A549 (cell line): ENCODE data around the gene RARG. TPM values are rescaled to one million over a fixed set of nuclear protein-coding genes. Genes with fewer than 3 reads are reported as not detected.
A peak's percentile ranks its signal among the peaks of the same experiment; 100 is the strongest.
"Not testable (repeated sequence)": the region's sequence is repeated elsewhere in the genome, so short reads cannot be mapped to it uniquely, and the experiment has no call there.

Experiments used
- ATAC-seq, 2 experiments: fragments of 200-7000 bp in 1 of 2; fragments of >200 bp in 1 of 2; cut with Nextera tagmentation in 1 of 2; cut with Tn5 transposase in 1 of 2; 3 replicates each; pipeline versions ENCODE4 v1.8.0 to v1.9.1; 2018 to 2020; ENCODE audit warnings: mild to moderate bottlenecking in 1 of 2, moderate library complexity in 1 of 2
- CTCF ChIA-PET: fragments of 300-600 bp; sonication (Branson Sonifier 250); formaldehyde crosslinking; extraction: SDS; loops from one replicate; lab custom pipeline; 2021; ENCODE audit warnings: antibody characterized with exemption, inconsistent platforms; lab: Yijun Ruan, JAX
- POLR2A ChIA-PET: fragments of 350-600 bp; formaldehyde crosslinking; extraction: SDS; loops from one replicate; lab custom pipeline; 2021; ENCODE audit warnings: antibody characterized with exemption, inconsistent platforms; lab: Yijun Ruan, JAX
- DNase-seq, 2 experiments: peaks; one replicate each; pipeline versions ENCODE4 v3.0.0 to v3.0.0-alpha.2; 2011 to 2016; ENCODE audit warnings: low read depth in 1 of 2, low spot score in 1 of 2
- FAIRE-seq: peaks from 2 replicates; lab custom pipeline; 2011; peaks lifted over from hg19 to GRCh38; lab: Jason Lieb, UNC
- H3K27ac ChIP-seq, 2 experiments: fragments of >200 bp; sonication (Bioruptor Twin); formaldehyde crosslinking; 3 replicates each; pipeline ENCODE4 v1.5.1; 2016 to 2017
- H3K4me1 ChIP-seq: fragments of >200 bp; sonication (Bioruptor Twin); formaldehyde crosslinking; 3 replicates; pipeline ENCODE4 v1.6.1; 2016
- H3K4me2 ChIP-seq: fragments of >200 bp; sonication (Bioruptor Twin); formaldehyde crosslinking; 3 replicates; pipeline ENCODE4 v1.6.1; 2016
- H3K4me3 ChIP-seq: fragments of >200 bp; sonication (Bioruptor Twin); formaldehyde crosslinking; 3 replicates; pipeline ENCODE4 v1.5.1; 2016
- H3K9me3 ChIP-seq: fragments of >200 bp; sonication (Bioruptor Twin); formaldehyde crosslinking; 3 replicates; pipeline ENCODE4 v1.6.1; 2016
- BHLHE40 ChIP-seq: IDR thresholded peaks from 2 replicates; pipeline ENCODE4 v1.6.1; 2012; ENCODE audit warnings: low read depth, low read length, inconsistent platforms
- CBX2 ChIP-seq: fragments of 200-600 bp; sonication (generic); IDR thresholded peaks from 2 replicates; pipeline ENCODE4 v1.6.1; 2016; ENCODE audit warnings: low read depth, mild to moderate bottlenecking, borderline replicate concordance
- CHD4 ChIP-seq: fragments of 200-600 bp; sonication (generic); IDR thresholded peaks from 2 replicates; pipeline ENCODE4 v1.6.1; 2016; ENCODE audit warnings: antibody characterized with exemption, mild to moderate bottlenecking, borderline replicate concordance
- ELK1 ChIP-seq: fragments of 150-350 bp; IDR thresholded peaks from 2 replicates; pipeline ENCODE4 v1.6.1; 2014; ENCODE audit warnings: low read depth, mild to moderate bottlenecking, low read length
- EP300 ChIP-seq, 2 experiments: fragments of >200 bp; sonication (Bioruptor Twin); formaldehyde crosslinking; IDR thresholded peaks; 2 replicates in 1 of 2; 3 replicates in 1 of 2; pipeline ENCODE4 v1.6.1; 2016 to 2017
- HES2 ChIP-seq: fragments of >200 bp; sonication (Bioruptor Twin); formaldehyde crosslinking; IDR thresholded peaks from 2 replicates; pipeline ENCODE4 v1.6.1; 2016
- HEYL ChIP-seq: fragments of 250-450 bp; sonication (Bioruptor Pico); IDR thresholded peaks from 2 replicates; pipeline ENCODE4 v1.8.0; 2021; ENCODE audit warnings: mild to moderate bottlenecking, moderate library complexity
- HOXA7 ChIP-seq: fragments of 250-450 bp; sonication (Bioruptor Pico); IDR thresholded peaks from 2 replicates; pipeline ENCODE4 v1.5.0; 2020; ENCODE audit warnings: mild to moderate bottlenecking, moderate library complexity
- JUN ChIP-seq, 2 experiments: fragments of >200 bp; sonication (Bioruptor Twin); formaldehyde crosslinking; IDR thresholded peaks; 2 replicates in 1 of 2; 3 replicates in 1 of 2; pipeline ENCODE4 v1.6.1; 2016 to 2017
- KDM5A ChIP-seq: fragments of 200-600 bp; sonication (generic); IDR thresholded peaks from 2 replicates; pipeline ENCODE4 v1.6.1; 2016; ENCODE audit warnings: antibody characterized with exemption, mild to moderate bottlenecking
- MAFK ChIP-seq: fragments of 450-650 bp; IDR thresholded peaks from 2 replicates; pipeline ENCODE4 v1.6.1; 2014; ENCODE audit not compliant: partially characterized antibody
- NFE2L2 ChIP-seq: fragments of 150-350 bp; conservative IDR thresholded peaks from 2 replicates; pipeline ENCODE4 v1.6.1; 2014; ENCODE audit warnings: low read length
- NPAS2 ChIP-seq: fragments of 250-450 bp; sonication (Bioruptor Pico); IDR thresholded peaks from 2 replicates; pipeline ENCODE4 v1.8.0; 2022; ENCODE audit warnings: mild to moderate bottlenecking, moderate library complexity, borderline replicate concordance
- NR3C1 ChIP-seq: fragments of >200 bp; sonication (Bioruptor Twin); formaldehyde crosslinking; IDR thresholded peaks from 3 replicates; pipeline ENCODE4 v1.6.1; 2017
- POLR2AphosphoS2 ChIP-seq: conservative IDR thresholded peaks from 2 replicates; pipeline ENCODE4 v1.6.1; 2012; ENCODE audit warnings: low read length, improper control_type of control experiment, inconsistent platforms
- RARB ChIP-seq: fragments of 250-450 bp; sonication (Bioruptor Pico); IDR thresholded peaks from 2 replicates; pipeline ENCODE4 v1.8.0; 2021; ENCODE audit warnings: mild to moderate bottlenecking, moderate library complexity
- TFCP2L1 ChIP-seq: fragments of 250-450 bp; sonication (Bioruptor Pico); IDR thresholded peaks from 2 replicates; pipeline ENCODE4 v1.5.0; 2021; ENCODE audit warnings: mild to moderate bottlenecking
- ZC3H11A ChIP-seq: fragments of 450-650 bp; IDR thresholded peaks from 2 replicates; pipeline ENCODE4 v1.6.1; 2014; ENCODE audit warnings: antibody characterized with exemption, mild to moderate bottlenecking
- ZFP36 ChIP-seq: fragments of 450-650 bp; IDR thresholded peaks from 2 replicates; pipeline ENCODE4 v1.6.1; 2014; ENCODE audit warnings: borderline replicate concordance; ENCODE audit not compliant: partially characterized antibody
- ZSCAN20 ChIP-seq: fragments of 250-450 bp; sonication (Bioruptor Pico); IDR thresholded peaks from 2 replicates; pipeline ENCODE4 v1.8.0; 2022; ENCODE audit warnings: mild to moderate bottlenecking, moderate library complexity
- WGBS: methylation state at CpG from one replicate; pipeline ENCODE4 v1.1.6; 2017; ENCODE audit errors: missing lambda C conversion rate; 5-methylcytosine and 5-hydroxymethylcytosine counted together
- polyA plus RNA-seq, 4 experiments: library from polyadenylated mRNA; depleted of rRNA in 3 of 4; stranded (reverse); fragments of >200 nt; fragmentation: RNase III in 1 of 4; extraction: RNeasy Plus Mini Kit Qiagen cat#74134 plus additional on column Dnase treatment in 1 of 4; gene quantifications; 2 replicates in 3 of 4; 3 replicates in 1 of 4; pipeline ENCODE4 v1.2.3, GENCODE V29; 2011 to 2017
- TF ChIP-seq, protein P1 (sequence below): fragments of 450-650 bp; IDR thresholded peaks from 2 replicates; pipeline ENCODE4 v1.6.1; 2014; ENCODE audit warnings: antibody characterized with exemption
- TF ChIP-seq, protein P2 (sequence below): fragments of 250-450 bp; sonication (Bioruptor Pico); IDR thresholded peaks from 2 replicates; pipeline ENCODE4 v1.5.0; 2021; ENCODE audit warnings: mild to moderate bottlenecking, moderate library complexity, borderline replicate concordance
- TF ChIP-seq, protein P3 (sequence below): IDR thresholded peaks from 2 replicates; pipeline ENCODE4 v1.6.1; 2012; ENCODE audit warnings: low read depth, borderline replicate concordance

The RARG gene
- polyA plus RNA-seq, 2 of the 4 experiments (the other 2 are of a cell fraction), result 15.6 to 17.2 TPM

- TF ChIP-seq EP300 (IDR thresholded peaks at IDR 0.05), result no peak
- no peak for TF ChIP-seq HOXA7
- TF ChIP-seq MAFK, result no peak
- TF ChIP-seq NPAS2, result no peak
- no peak for TF ChIP-seq ZC3H11A
- TF ChIP-seq ELK1, result no peak
- TF ChIP-seq, protein P1, sequence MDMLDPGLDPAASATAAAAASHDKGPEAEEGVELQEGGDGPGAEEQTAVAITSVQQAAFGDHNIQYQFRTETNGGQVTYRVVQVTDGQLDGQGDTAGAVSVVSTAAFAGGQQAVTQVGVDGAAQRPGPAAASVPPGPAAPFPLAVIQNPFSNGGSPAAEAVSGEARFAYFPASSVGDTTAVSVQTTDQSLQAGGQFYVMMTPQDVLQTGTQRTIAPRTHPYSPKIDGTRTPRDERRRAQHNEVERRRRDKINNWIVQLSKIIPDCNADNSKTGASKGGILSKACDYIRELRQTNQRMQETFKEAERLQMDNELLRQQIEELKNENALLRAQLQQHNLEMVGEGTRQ, result no peak
- no peak for TF ChIP-seq RARB (CRISPR knock-in tag)
- TF ChIP-seq BHLHE40, result no peak
- TF ChIP-seq ZSCAN20 (CRISPR knock-in tag), result no peak
- ATAC-seq (peak; percentile 62 to 64), DNase-seq (no peak), FAIRE-seq (no peak)
- Histone ChIP-seq H3K27ac (no peak overlapping the region), H3K4me1 (no peaks in the 10 kb centered on the region), H3K4me3 (no peak overlapping the region), H3K4me2 (no peak overlapping the region), H3K9me3 (no peaks in the 10 kb centered on the region)
- POLR2A ChIA-PET, result no interaction called here
- 61% methylated on average over 7 of the region's 7 CpGs for WGBS
- CTCF ChIA-PET, result interaction anchor here (0.7 to 36.2 kb wide), 7 partner anchors 5 to 107 kb away, joined by 3 to 1046 read pairs (median 216); partner anchors contain the start of genes CSAD, ITGB7, MYG1 and PFDN5
Measured at GRCh38 chr12:53205747-53206419, 26.1 kb downstream of the RARG start.

DNA sequence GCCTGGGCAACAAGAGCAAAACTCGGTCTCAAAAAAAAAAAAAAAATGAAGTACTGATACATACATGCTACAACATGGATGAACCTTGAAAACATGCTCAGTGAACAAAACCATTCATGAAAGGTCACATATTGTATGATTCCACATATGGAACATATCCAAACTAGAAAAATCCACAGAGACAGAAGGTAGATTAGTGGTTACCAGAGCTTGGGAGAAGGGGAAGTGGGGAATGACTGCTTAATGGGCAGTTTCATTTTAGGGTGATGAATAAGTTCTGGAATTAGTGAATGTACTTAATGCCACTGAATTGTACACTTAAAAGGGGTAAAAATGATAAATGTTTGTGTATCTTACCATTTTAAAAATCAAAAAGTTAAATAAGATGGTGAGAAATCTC is 27.7 kb downstream of the RARG start:
- H3K9me3 ChIP-seq, result no peaks in the 10 kb centered on the region
- FAIRE-seq, result no peak
- no peak overlapping the region for H3K4me3 ChIP-seq
- H3K4me2 ChIP-seq, result no peak overlapping the region
- POLR2A ChIA-PET, result no interaction called here
- TF ChIP-seq JUN (IDR thresholded peaks at IDR 0.05) (no peak), ZC3H11A (no peak), NFE2L2 (no peak), CHD4 (no peak), ZFP36 (no peak), TFCP2L1 (CRISPR knock-in tag) (no peak), HES2 (no peak), KDM5A (no peak), POLR2AphosphoS2 (no peak), ELK1 (no peak), CBX2 (no peak), RARB (CRISPR knock-in tag) (no peak), BHLHE40 (no peak), HEYL (no peak), NR3C1 (no peak)
- TF ChIP-seq, protein P1, result no peak
- TF ChIP-seq, protein P2, sequence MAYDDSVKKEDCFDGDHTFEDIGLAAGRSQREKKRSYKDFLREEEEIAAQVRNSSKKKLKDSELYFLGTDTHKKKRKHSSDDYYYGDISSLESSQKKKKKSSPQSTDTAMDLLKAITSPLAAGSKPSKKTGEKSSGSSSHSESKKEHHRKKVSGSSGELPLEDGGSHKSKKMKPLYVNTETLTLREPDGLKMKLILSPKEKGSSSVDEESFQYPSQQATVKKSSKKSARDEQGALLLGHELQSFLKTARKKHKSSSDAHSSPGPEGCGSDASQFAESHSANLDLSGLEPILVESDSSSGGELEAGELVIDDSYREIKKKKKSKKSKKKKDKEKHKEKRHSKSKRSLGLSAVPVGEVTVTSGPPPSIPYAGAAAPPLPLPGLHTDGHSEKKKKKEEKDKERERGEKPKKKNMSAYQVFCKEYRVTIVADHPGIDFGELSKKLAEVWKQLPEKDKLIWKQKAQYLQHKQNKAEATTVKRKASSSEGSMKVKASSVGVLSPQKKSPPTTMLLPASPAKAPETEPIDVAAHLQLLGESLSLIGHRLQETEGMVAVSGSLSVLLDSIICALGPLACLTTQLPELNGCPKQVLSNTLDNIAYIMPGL (CRISPR knock-in tag), result no peak
- TF ChIP-seq, protein P3, sequence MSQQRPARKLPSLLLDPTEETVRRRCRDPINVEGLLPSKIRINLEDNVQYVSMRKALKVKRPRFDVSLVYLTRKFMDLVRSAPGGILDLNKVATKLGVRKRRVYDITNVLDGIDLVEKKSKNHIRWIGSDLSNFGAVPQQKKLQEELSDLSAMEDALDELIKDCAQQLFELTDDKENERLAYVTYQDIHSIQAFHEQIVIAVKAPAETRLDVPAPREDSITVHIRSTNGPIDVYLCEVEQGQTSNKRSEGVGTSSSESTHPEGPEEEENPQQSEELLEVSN, result no peak
- TF ChIP-seq, all 56 proteins: peak for 0
- ATAC-seq (no peak), DNase-seq (no peak)
- CTCF ChIA-PET, result interaction anchor here (1.4 to 36.2 kb wide), 6 partner anchors 7 to 138 kb away, joined by 4 to 1046 read pairs (median 307); partner anchors contain the start of genes CSAD, ITGB7, MYG1 and PFDN5
- H3K27ac ChIP-seq, result no peak overlapping the region
- 84% methylated on average over 1 of the region's 1 CpG for WGBS
- H3K4me1 ChIP-seq, result no peaks in the 10 kb centered on the region

GRCh38 chr12:53202316-53202715 is 29.7 kb downstream of the RARG start:
- H3K4me3 ChIP-seq, H3K4me2 ChIP-seq, H3K27ac ChIP-seq, FAIRE-seq, DNase-seq, POLR2A ChIA-PET, ATAC-seq, H3K9me3 ChIP-seq: not testable (repeated sequence)
- peaks cover 11% of the 10 kb centered on the region for H3K4me1 ChIP-seq
- CTCF ChIA-PET, result interaction anchor here (1.7 to 36.2 kb wide), 6 partner anchors 9 to 137 kb away, joined by 5 to 1046 read pairs (median 307); partner anchors contain the start of genes CSAD, ITGB7, MYG1 and PFDN5
- 77% methylated on average over 7 of the region's 7 CpGs for WGBS
